ENCODE measurements around the gene PRR3. TPM values are rescaled to one million over a fixed set of nuclear protein-coding genes. Genes with fewer than 3 reads are reported as not detected.

The PRR3 gene
- total and polyA plus RNA-seq, 9 of the 15 experiments (the other 6 are each of a cell fraction or from before 2014, with no cell fraction given) = 23.5 to 59.6 (median 28.8) TPM

DNA sequence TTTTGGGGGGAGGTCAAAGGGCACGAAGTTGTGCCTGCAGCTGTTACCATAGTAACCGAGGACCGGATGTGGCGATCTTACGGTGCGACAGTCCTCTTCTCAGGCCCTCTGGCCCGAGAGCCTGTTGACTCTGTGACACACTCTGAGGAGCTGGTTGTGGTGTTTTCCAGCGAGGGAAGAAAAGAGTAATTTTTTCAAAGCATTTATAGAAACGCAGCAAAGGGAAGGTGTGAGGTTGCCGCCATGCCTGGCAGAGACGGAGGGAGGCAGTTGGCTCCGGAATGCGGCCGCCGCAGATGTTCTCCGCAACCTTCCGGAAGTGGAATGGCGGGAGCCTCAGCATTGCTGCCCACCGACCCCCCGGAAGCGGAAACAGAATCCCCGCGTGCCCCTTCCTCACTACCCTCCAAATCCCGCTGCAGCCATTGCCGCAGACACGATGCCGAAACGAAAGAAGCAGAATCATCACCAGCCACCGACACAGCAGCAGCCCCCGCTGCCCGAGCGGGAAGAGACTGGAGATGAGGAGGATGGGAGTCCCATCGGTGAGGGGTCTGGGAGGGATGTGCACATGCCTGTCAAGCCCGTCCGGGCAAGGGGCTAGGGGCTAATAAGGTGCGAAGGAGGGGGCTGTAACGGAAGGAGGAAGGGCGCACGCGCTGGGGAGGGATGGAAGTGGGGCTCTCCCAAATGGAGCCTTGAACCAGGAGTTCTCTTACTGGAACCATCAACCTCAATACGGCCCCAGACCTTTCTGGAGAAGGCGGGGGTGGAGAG is at the start of gene PRR3 (continued):
- TF ChIP-seq, protein P1, sequence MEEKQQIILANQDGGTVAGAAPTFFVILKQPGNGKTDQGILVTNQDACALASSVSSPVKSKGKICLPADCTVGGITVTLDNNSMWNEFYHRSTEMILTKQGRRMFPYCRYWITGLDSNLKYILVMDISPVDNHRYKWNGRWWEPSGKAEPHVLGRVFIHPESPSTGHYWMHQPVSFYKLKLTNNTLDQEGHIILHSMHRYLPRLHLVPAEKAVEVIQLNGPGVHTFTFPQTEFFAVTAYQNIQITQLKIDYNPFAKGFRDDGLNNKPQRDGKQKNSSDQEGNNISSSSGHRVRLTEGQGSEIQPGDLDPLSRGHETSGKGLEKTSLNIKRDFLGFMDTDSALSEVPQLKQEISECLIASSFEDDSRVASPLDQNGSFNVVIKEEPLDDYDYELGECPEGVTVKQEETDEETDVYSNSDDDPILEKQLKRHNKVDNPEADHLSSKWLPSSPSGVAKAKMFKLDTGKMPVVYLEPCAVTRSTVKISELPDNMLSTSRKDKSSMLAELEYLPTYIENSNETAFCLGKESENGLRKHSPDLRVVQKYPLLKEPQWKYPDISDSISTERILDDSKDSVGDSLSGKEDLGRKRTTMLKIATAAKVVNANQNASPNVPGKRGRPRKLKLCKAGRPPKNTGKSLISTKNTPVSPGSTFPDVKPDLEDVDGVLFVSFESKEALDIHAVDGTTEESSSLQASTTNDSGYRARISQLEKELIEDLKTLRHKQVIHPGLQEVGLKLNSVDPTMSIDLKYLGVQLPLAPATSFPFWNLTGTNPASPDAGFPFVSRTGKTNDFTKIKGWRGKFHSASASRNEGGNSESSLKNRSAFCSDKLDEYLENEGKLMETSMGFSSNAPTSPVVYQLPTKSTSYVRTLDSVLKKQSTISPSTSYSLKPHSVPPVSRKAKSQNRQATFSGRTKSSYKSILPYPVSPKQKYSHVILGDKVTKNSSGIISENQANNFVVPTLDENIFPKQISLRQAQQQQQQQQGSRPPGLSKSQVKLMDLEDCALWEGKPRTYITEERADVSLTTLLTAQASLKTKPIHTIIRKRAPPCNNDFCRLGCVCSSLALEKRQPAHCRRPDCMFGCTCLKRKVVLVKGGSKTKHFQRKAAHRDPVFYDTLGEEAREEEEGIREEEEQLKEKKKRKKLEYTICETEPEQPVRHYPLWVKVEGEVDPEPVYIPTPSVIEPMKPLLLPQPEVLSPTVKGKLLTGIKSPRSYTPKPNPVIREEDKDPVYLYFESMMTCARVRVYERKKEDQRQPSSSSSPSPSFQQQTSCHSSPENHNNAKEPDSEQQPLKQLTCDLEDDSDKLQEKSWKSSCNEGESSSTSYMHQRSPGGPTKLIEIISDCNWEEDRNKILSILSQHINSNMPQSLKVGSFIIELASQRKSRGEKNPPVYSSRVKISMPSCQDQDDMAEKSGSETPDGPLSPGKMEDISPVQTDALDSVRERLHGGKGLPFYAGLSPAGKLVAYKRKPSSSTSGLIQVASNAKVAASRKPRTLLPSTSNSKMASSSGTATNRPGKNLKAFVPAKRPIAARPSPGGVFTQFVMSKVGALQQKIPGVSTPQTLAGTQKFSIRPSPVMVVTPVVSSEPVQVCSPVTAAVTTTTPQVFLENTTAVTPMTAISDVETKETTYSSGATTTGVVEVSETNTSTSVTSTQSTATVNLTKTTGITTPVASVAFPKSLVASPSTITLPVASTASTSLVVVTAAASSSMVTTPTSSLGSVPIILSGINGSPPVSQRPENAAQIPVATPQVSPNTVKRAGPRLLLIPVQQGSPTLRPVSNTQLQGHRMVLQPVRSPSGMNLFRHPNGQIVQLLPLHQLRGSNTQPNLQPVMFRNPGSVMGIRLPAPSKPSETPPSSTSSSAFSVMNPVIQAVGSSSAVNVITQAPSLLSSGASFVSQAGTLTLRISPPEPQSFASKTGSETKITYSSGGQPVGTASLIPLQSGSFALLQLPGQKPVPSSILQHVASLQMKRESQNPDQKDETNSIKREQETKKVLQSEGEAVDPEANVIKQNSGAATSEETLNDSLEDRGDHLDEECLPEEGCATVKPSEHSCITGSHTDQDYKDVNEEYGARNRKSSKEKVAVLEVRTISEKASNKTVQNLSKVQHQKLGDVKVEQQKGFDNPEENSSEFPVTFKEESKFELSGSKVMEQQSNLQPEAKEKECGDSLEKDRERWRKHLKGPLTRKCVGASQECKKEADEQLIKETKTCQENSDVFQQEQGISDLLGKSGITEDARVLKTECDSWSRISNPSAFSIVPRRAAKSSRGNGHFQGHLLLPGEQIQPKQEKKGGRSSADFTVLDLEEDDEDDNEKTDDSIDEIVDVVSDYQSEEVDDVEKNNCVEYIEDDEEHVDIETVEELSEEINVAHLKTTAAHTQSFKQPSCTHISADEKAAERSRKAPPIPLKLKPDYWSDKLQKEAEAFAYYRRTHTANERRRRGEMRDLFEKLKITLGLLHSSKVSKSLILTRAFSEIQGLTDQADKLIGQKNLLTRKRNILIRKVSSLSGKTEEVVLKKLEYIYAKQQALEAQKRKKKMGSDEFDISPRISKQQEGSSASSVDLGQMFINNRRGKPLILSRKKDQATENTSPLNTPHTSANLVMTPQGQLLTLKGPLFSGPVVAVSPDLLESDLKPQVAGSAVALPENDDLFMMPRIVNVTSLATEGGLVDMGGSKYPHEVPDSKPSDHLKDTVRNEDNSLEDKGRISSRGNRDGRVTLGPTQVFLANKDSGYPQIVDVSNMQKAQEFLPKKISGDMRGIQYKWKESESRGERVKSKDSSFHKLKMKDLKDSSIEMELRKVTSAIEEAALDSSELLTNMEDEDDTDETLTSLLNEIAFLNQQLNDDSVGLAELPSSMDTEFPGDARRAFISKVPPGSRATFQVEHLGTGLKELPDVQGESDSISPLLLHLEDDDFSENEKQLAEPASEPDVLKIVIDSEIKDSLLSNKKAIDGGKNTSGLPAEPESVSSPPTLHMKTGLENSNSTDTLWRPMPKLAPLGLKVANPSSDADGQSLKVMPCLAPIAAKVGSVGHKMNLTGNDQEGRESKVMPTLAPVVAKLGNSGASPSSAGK (IDR thresholded peaks at IDR 0.05) = peak; percentile 98
- no peak for TF ChIP-seq MTA2 (IDR thresholded peaks at IDR 0.05; ENCODE audit: low read depth)
- TF ChIP-seq LCOR (CRISPR knock-in tag; IDR thresholded peaks at IDR 0.05) = peak; percentile 87
- TF ChIP-seq ATF4 (CRISPR knock-in tag; IDR thresholded peaks at IDR 0.05) = no peak
- TF ChIP-seq ZNF780A (CRISPR knock-in tag; IDR thresholded peaks at IDR 0.05) = no peak
- peak; percentile 64 for TF ChIP-seq TEAD4 (IDR thresholded peaks at IDR 0.05; ENCODE audit: low read length)
- TF ChIP-seq TEAD4 (CRISPR knock-in tag; IDR thresholded peaks at IDR 0.05; ENCODE audit: borderline replicate concordance) = peak; percentile 45; the same call in 1 of the 2 replicates
- TF ChIP-seq, protein P2, sequence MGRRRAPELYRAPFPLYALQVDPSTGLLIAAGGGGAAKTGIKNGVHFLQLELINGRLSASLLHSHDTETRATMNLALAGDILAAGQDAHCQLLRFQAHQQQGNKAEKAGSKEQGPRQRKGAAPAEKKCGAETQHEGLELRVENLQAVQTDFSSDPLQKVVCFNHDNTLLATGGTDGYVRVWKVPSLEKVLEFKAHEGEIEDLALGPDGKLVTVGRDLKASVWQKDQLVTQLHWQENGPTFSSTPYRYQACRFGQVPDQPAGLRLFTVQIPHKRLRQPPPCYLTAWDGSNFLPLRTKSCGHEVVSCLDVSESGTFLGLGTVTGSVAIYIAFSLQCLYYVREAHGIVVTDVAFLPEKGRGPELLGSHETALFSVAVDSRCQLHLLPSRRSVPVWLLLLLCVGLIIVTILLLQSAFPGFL (CRISPR knock-in tag; IDR thresholded peaks at IDR 0.05) = no peak
- TF ChIP-seq, protein P3, sequence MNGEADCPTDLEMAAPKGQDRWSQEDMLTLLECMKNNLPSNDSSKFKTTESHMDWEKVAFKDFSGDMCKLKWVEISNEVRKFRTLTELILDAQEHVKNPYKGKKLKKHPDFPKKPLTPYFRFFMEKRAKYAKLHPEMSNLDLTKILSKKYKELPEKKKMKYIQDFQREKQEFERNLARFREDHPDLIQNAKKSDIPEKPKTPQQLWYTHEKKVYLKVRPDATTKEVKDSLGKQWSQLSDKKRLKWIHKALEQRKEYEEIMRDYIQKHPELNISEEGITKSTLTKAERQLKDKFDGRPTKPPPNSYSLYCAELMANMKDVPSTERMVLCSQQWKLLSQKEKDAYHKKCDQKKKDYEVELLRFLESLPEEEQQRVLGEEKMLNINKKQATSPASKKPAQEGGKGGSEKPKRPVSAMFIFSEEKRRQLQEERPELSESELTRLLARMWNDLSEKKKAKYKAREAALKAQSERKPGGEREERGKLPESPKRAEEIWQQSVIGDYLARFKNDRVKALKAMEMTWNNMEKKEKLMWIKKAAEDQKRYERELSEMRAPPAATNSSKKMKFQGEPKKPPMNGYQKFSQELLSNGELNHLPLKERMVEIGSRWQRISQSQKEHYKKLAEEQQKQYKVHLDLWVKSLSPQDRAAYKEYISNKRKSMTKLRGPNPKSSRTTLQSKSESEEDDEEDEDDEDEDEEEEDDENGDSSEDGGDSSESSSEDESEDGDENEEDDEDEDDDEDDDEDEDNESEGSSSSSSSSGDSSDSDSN (IDR thresholded peaks at IDR 0.05; ENCODE audit: borderline replicate concordance in 1 of 2, low read depth in 2 of 2, low read length in 2 of 2) = no peak
- TF ChIP-seq RB1 (IDR thresholded peaks at IDR 0.05; ENCODE audit: low read depth) = no peak; the same call in 1 of the 2 replicates
- peak; percentile 99 for TF ChIP-seq ZBTB7A (IDR thresholded peaks at IDR 0.05; ENCODE audit: borderline replicate concordance, control insufficient read depth, low read depth, low read length)
